ENCODE results near the gene PRKN.

- TF ChIP-seq GATA2 (IDR thresholded peaks at IDR 0.05; ENCODE audit: low read depth, low read length) (no peak), GATA3 (IDR thresholded peaks at IDR 0.05; ENCODE audit: low read depth, low read length) (no peak)
Observed at GRCh38 chr6:161498359-161498758, 1229.2 kb downstream of the PRKN start.
